ENCODE data around the gene MRFAP1.

- TF ChIP-seq CTCF (IDR thresholded peaks at IDR 0.05) (no peak), POLR2A (IDR thresholded peaks at IDR 0.05) (no peak)
Measured at GRCh38 chr4:6644792-6645530, 4.5 kb downstream of the MRFAP1 start.

Data from esophagus squamous epithelium (tissue), 4 donors.